Activated CD4-positive, alpha-beta T cell treated with anti-CD3 and anti-CD28 coated beads, Interleukin-2, amount 50 U/mL, for 4 hours (primary cell): ENCODE data around the gene CNN3.

ENCODE experiments used
- DNase-seq, 2 experiments: peaks; one replicate each; pipeline ENCODE4 v3.0.0-alpha.2; 2020

The CNN3 gene

GRCh38 chr1:94922761-94923331 is 4.1 kb downstream of the CNN3 start:
- DNase-seq: no peak

GRCh38 chr1:94921977-94922376 is 4.9 kb downstream of the CNN3 start:
- DNase-seq: no peak

GRCh38 chr1:94920061-94920460 is 6.8 kb downstream of the CNN3 start:
- no peak for DNase-seq

- DNase-seq: no peak
Observed at GRCh38 chr1:94919241-94920030, 7.5 kb downstream of the CNN3 start.

GRCh38 chr1:94917251-94917650 is 9.7 kb downstream of the CNN3 start:
- no peak for DNase-seq

GRCh38 chr1:94912263-94913184 is 14.4 kb downstream of the CNN3 start:
- no peak for DNase-seq

GRCh38 chr1:94909486-94909885 is 17.4 kb downstream of the CNN3 start:
- DNase-seq: no peak

GRCh38 chr1:94908965-94909364 is 17.9 kb downstream of the CNN3 start:
- no peak for DNase-seq

- DNase-seq: no peak
Observed at GRCh38 chr1:94908190-94908589, 18.7 kb downstream of the CNN3 start.

GRCh38 chr1:94907136-94907535 is 19.8 kb downstream of the CNN3 start:
- no peak for DNase-seq

GRCh38 chr1:94906382-94906781 is 20.5 kb downstream of the CNN3 start:
- no peak for DNase-seq

GRCh38 chr1:94905207-94905606 is 21.7 kb downstream of the CNN3 start:
- no peak for DNase-seq

- DNase-seq: no peak
Observed at GRCh38 chr1:94903280-94904009, 23.5 kb downstream of the CNN3 start.

GRCh38 chr1:94901841-94902240 is 25.1 kb downstream of the CNN3 start:
- DNase-seq: no peak

- no peak for DNase-seq
Observed at GRCh38 chr1:94899756-94900155, 27.2 kb downstream of the CNN3 start.

- no peak for DNase-seq
Observed at GRCh38 chr1:94898491-94899385, 28.2 kb downstream of the CNN3 start.

- DNase-seq: no peak
Observed at GRCh38 chr1:94895518-94895917, 31.4 kb downstream of the CNN3 start.

- DNase-seq: no peak
Observed at GRCh38 chr1:94894630-94895029, 32.3 kb downstream of the CNN3 start.

- DNase-seq: no peak
Observed at GRCh38 chr1:94892604-94893254, 34.2 kb downstream of the CNN3 start.

GRCh38 chr1:94888201-94888600 is 38.7 kb downstream of the CNN3 start:
- no peak for DNase-seq

GRCh38 chr1:94887603-94888171 is 39.2 kb downstream of the CNN3 start:
- DNase-seq: no peak
